Ectodermal cell (in vitro differentiated cells): ENCODE results near the gene PROX1.
"Not testable (repeated sequence)": the region's sequence is repeated elsewhere in the genome, so short reads cannot be mapped to it uniquely, and the experiment has no call there.

ENCODE experiments used
- H3K27ac ChIP-seq: 2 replicates; pipeline ENCODE4 v1.7.0; 2013; ENCODE audit warnings: mild to moderate bottlenecking, low read depth, low read length; ENCODE audit not compliant: insufficient read depth, poor library complexity, severe bottlenecking
- H3K27me3 ChIP-seq: 2 replicates; pipeline ENCODE4 v1.7.0; 2013; ENCODE audit warnings: mild to moderate bottlenecking, low read length; ENCODE audit not compliant: insufficient read depth, control insufficient read depth, poor library complexity, severe bottlenecking
- H3K36me3 ChIP-seq: one replicate; pipeline ENCODE4 v1.7.0; 2013; ENCODE audit warnings: low read length; ENCODE audit not compliant: control insufficient read depth, insufficient read depth
- H3K4me1 ChIP-seq: one replicate; pipeline ENCODE4 v1.7.0; 2013; ENCODE audit warnings: low read length; ENCODE audit not compliant: control insufficient read depth, insufficient read depth
- H3K4me3 ChIP-seq: 2 replicates; pipeline ENCODE4 v1.7.0; 2013; ENCODE audit warnings: low read depth, low read length, control low read depth; ENCODE audit not compliant: insufficient read depth
- H3K9me3 ChIP-seq: 2 replicates; pipeline ENCODE4 v1.7.0; 2013; ENCODE audit warnings: mild to moderate bottlenecking, low read length, moderate library complexity; ENCODE audit not compliant: control insufficient read depth
- WGBS, 2 experiments: methylation state at CpG; one replicate each; pipeline ENCODE4 v1.1.7; 2013; ENCODE audit warnings: missing lambda C conversion rate in 2 of 2; 5-methylcytosine and 5-hydroxymethylcytosine counted together

PROX1 gene

DNA sequence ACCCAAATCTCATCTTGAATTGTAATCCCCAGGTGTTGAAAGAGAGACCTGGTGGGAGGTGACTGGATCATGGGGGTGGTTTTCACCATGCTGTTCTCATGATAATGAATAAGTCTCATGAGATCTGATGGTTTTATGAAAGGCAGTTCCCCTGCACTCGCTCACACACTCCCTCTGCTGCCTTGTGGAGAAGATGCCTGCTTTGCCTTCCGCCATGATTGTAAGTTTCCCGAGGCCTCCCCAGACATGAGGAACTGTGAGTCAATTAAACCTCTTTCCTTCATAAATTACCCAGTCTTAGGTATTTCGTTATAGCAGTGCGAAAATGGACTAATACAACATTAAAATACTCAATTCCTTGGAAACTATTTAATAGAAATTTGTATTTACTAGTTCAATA, 99.2 kb downstream of the PROX1 start:
- Histone ChIP-seq H3K27me3 (no peaks in the 10 kb centered on the region), H3K4me1 (no peaks in the 10 kb centered on the region), H3K36me3 (no peaks in the 10 kb centered on the region), H3K27ac (no peak overlapping the region), H3K4me3 (no peak overlapping the region), H3K9me3 (no peaks in the 10 kb centered on the region)
- 86 to 91% methylated on average over 4 to 5 of the region's 5 CpGs for WGBS, 2 experiments

DNA sequence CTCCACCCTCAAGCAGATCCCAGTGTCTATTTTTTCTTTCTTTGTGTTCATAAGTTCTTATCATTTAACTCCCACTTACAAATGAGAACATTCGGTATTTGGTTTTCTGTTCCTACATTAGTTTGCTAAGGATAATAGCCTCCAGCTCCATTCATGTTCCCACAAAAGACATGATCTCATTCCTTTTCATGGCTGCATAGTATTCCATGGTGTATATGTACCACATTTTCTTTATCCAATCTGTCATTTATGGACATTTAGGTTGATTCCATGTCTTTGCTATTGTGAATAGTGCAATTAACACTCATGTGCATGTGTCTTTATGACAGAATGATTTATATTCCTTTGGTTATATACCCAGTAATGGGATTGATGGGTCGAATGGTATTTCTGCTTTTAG, 101.2 kb downstream of the PROX1 start:
- 82 to 100% methylated on average over 2 of the region's 2 CpGs for WGBS, 2 experiments
- not testable (repeated sequence) for H3K27ac ChIP-seq, H3K9me3 ChIP-seq, H3K36me3 ChIP-seq, H3K27me3 ChIP-seq, H3K4me3 ChIP-seq, H3K4me1 ChIP-seq
